GM12801 (cell line): ENCODE results near the gene SLCO1C1.

ENCODE experiments used
- CTCF ChIP-seq: IDR thresholded peaks from one replicate; pipeline ENCODE4 v1.5.1; 2011; ENCODE audit warnings: control low read depth; ENCODE audit not compliant: insufficient read length; ENCODE audit errors: extremely low read depth

The SLCO1C1 gene

GRCh38 chr12:20740972-20741371 is 45.8 kb downstream of the SLCO1C1 start:
- TF ChIP-seq CTCF = no peak

- TF ChIP-seq CTCF = no peak
These were observed 53.1 kb downstream of the SLCO1C1 start for GRCh38 chr12:20748198-20748597.

GRCh38 chr12:20751046-20751445 is 55.9 kb downstream of the SLCO1C1 start:
- no peak for TF ChIP-seq CTCF

GRCh38 chr12:20777420-20777819 is 82.3 kb downstream of the SLCO1C1 start:
- no peak for TF ChIP-seq CTCF

GRCh38 chr12:20778969-20779368 is 83.8 kb downstream of the SLCO1C1 start:
- no peak for TF ChIP-seq CTCF

- no peak for TF ChIP-seq CTCF
These were observed 97.8 kb downstream of the SLCO1C1 start for GRCh38 chr12:20792971-20793370.

GRCh38 chr12:20798554-20798953 is 103.4 kb downstream of the SLCO1C1 start:
- TF ChIP-seq CTCF = no peak

GRCh38 chr12:20800160-20800559 is 105.0 kb downstream of the SLCO1C1 start:
- no peak for TF ChIP-seq CTCF
